T47D (cell line): ENCODE results near the gene DND1.
A peak's percentile ranks its signal among the peaks of the same experiment; 100 is the strongest.
"Not testable (repeated sequence)": the region's sequence is repeated elsewhere in the genome, so short reads cannot be mapped to it uniquely, and the experiment has no call there.

Experiments used
- DNase-seq, 2 experiments: peaks; one replicate each; pipeline versions ENCODE4 v3.0.0 to v3.0.0-alpha.2; 2011 to 2012; ENCODE audit warnings: low read depth in 1 of 2, low spot score in 1 of 2
- JUND ChIP-seq: IDR thresholded peaks from 2 replicates; pipeline ENCODE4 v1.6.1; 2012; ENCODE audit warnings: low read depth
- in situ Hi-C: cut with HindIII; loops from 2 replicates; pipeline ENCODE4 v1.10.0; 2016; ENCODE audit warnings: low sequenced_read_pairs, low pct_unique_long_range_greater_than_20kb

The DND1 gene

GRCh38 chr5:140694276-140694675 is 20.9 kb upstream of the DND1 start:
- DNase-seq, result no peak
- TF ChIP-seq JUND, result no peak
- in situ Hi-C loops, result no loop called here

DNA sequence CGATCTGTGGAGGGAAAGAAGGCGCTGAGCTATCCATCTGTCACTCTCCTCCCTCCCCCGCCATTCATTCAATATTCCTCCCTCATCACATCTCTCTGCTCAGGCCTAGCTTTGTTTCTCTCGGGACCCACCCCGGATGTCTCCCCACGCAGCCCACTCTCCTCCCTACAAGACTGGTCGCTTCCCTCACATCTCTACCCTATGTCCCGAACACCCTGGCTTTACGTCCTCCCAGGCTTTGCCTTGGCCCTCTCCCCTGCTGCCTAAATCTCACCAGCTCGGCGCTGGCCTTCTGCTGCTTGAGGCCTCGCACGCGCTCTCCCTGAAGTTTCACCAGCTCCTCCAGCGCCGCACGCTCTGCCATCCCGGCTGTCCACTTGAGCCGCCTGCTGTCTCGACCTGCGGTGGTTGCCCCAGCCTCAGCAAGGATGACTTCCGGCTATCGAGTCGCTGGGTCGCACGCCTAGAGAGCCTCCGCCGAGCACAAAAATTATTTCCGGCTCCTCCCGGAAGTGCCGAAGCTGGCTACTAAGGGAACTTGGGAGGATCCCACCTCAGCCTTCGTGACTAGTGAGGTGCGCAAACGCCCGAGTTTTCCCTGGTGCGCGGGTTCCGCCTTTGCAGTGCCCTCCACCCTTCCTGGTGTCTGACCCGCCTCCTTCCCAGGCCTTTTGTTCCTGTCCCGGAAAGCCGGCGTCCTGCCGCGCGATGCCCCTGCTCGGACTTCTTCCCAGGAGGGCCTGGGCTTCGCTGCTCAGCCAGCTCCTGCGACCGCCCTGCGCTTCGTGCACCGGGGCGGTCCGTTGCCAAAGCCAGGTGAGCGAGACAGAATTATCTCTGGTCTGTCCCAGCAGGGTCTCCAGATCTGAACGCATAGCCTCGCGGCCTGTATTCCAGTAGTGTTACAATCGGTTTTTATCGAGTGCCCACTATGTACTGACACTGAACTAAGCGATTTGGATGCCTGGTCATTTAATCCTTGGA is 17.9 kb upstream of the DND1 start, which contains the start of the genes HARS1 and HARS2:
TSS of gene HARS1 (minus strand) at position 430 of the 984 bp plus-strand sequence. CDS start at position 364, 66 bp downstream.
TSS of gene HARS2 (plus strand) at position 515 of the 984 bp plus-strand sequence. CDS start at position 709, 194 bp downstream.
- TF ChIP-seq JUND, result no peak
- DNase-seq, result peak; percentile 95 to 97
- in situ Hi-C loops, result no loop called here

- in situ Hi-C loops, result no loop called here
- DNase-seq, result no peak
- TF ChIP-seq JUND, result no peak
These were observed 17.1 kb upstream of the DND1 start for GRCh38 chr5:140690376-140690932.

DNA sequence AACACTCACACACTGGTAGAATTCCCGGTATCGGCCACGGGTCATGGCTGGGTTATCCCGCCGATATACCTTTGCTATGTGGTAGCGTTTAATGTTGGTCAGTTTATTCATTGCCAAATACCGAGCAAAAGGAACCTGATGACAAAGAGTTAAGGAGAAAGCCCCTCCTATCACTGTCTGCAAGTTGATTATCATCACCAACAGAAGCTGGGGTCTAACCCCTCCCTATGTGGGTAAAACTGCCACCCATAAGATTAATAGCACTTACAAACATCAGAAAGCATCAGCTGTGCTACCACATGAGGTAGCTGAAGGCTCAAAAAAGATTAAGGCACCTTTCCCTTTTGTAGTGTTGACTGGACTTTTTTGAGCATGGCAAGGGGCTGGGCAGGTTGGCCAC is 5.6 kb upstream of the DND1 start:
- no peak for TF ChIP-seq JUND
- no peak for DNase-seq
- in situ Hi-C loops, result no loop called here

GRCh38 chr5:140677947-140678346 is 4.6 kb upstream of the DND1 start:
- TF ChIP-seq JUND, result no peak
- no peak for DNase-seq
- in situ Hi-C loops, result no loop called here

DNA sequence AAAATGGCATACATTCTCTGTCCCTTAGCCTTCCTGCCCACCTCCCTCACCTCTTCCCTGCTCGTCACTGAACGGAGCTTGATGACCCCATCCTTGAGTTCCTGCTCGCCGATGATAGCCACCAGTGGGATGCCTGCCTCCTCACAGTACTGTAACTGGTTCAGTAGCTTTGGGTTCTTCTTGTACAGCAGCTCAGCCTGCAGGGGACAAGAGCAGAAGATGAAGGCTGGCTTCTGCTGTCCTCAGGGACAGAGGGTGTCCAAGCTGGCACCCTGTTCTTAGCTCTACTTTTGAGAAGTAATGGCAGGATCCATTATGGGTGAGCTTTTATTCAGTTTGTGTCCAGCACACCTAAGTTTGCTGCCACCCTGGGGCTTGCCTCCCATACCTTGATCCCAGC is 1.3 kb upstream of the DND1 start:
- in situ Hi-C loops, result no loop called here
- TF ChIP-seq JUND, result no peak
- no peak for DNase-seq

DNA sequence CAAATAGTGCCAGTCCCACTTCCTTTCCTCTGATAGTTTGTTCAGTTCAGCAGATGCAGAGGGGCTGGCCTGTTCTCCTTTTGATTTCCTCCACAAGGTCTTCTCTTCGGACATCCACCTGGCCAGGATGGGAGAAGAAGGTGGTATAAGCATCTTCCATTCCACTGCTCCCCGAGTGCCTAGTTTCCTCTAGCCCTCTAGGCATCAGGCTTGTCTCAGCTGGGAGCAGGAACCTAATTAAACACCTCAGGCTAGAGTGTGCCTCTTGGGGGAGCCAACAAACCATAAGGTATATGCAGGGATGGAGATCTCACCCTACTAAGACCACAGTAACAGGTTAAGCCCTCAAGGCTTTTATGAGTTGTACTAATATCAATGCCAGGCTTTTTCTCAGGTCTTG is 835 bp upstream of the DND1 start:
- no peak for DNase-seq
- in situ Hi-C loops, result no loop called here
- TF ChIP-seq JUND, result no peak

DNA sequence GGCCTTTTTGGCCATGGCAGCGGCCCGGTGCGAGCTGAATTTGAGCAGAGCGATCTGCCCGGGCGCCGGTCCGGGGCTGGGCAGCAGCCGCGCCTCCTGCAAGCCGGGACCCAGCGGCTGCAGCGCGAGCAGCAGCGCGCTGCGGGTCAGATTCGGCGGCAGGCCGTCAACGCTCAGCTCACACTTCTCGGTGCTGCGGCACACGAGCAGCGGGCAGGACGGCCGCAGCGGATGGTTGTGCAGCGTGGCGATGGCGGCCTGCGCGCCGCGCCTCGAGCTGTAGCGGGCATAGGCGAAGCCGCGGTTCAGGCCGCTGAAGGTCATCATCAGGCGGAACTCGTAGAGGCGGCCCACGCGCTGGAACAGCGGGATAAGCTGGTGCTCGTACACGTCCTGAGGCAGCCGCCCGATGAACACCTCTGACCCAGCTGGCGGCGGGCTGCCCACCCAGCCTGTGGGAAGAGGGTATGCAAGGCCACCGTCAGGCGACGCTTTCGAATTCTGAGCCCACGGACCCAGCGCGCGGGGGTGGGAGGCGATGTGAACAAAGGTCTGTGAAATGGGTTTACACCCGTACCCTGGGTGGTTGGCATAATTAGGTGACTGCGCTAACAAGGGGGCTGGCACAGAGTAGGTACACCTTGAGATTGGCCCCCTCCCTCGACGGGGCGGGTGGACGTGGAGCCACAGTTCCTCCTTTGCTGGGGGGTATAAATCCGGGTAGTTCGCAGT is 755 bp downstream of the DND1 start:
- no peak for TF ChIP-seq JUND
- in situ Hi-C loops, result no loop called here
- no peak for DNase-seq

DNA sequence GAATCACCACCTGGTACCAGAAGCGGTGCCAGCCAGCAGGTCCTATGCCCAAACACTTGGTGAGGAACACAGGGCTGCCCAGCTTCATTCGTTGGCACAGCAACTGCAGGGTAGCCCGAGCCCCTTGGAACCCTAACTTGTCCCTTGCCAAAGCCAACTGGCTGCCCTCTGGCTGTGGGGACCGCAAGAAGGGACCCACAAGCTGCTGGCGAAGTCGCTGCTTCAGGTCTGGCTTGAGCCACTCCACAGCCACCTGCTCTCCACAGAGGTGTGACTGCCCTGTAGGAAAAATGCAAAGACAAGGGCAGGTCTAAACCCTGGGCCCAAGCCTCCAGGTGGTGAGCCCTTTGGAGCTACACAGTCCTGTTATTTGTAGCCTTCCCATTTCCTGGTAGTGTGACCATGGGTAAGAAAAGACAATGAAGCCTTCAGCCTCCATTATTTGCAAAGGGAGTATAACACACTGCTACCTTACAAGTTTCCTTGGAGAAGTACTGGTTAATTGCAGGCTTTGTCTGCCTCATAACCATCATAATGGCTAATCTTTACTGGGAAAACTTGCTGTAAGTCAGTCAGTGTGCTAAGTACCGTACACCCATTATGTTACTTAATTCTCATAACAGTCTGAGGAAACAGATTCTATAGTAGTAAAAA is 1.8 kb downstream of the DND1 start:
- TF ChIP-seq JUND, result no peak
- no peak for DNase-seq
- in situ Hi-C loops, result no loop called here

DNA sequence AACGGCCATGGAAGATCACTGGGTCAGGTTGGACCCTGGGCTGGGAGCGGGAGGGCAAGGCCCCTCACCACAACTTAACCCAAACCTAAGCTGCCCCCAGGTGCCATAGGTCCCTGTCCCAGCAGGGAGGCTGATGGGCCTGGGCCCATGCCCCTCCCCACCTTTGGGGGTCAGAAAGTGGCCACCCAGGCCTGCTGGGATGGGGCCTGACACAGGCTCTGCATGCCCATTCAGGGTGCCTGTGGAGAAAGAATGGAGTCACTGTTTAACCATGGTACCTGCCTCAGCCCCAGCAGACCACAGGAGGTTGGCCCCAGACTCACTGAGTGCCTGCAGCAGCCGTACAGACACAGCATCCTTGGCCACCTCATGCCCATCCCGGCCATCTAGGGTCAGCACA is 2.3 kb downstream of the DND1 start:
- in situ Hi-C loops, DNase-seq: not testable (repeated sequence)

DNA sequence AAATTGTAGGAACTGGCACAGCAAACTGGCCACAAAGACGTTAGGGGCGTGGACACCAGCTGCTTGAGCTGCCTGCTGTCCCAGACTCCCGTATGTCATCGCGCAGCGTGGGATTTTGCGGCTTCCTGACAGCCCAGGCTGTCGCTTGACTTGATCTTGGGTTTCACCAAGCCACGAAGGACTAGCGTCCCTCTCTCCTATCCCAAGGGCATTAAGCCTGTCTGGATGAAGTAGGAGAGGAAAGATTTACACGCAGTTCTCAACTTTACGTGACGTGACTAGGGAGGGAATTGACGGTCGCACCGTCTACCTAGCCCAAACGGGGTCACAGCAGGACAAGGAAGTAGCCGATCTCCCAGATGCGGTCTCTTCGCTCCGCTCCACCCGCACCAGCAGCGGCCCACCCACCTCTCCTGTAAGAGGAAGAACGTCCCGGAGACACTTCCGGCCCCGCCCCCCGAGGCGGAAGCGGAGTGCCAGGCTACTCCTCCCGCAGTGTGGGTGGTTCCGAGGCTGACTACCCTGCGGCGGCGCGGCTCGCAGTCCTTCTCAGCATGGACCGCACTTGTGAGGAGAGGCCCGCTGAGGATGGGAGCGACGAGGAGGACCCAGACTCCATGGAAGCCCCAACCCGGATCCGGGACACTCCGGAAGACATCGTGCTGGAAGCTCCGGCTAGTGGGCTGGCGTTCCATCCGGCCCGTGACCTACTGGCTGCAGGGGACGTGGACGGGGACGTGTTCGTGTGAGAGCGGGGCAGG is 8.8 kb downstream of the DND1 start, which contains the start of gene WDR55:
TSS of gene WDR55 (plus strand) at position 546 of the 761 bp plus-strand sequence. CDS start at position 555, 9 bp downstream.
- peak; percentile 95 to 99 for DNase-seq
- peak; percentile 19; the same call in 1 of the 2 replicates for TF ChIP-seq JUND
- in situ Hi-C loops, result no loop called here
